HepG2 (cell line): ENCODE measurements around the gene HDGFL2. TPM values are rescaled to one million over a fixed set of nuclear protein-coding genes. Genes with fewer than 3 reads are reported as not detected.

Source experiments
- AKAP8 ChIP-seq: sonication (generic); formaldehyde crosslinking; IDR thresholded peaks from 2 replicates; pipeline ENCODE4 v1.5.1; 2020; ENCODE audit warnings: mild to moderate bottlenecking, missing genetic modification reagents
- BRCA1 ChIP-seq: sonication (generic); formaldehyde crosslinking; IDR thresholded peaks from 2 replicates; pipeline ENCODE4 v1.4.0; 2020; ENCODE audit warnings: missing genetic modification reagents
- FOXO1 ChIP-seq: sonication (generic); formaldehyde crosslinking; IDR thresholded peaks from 2 replicates; pipeline ENCODE4 v1.4.0; 2020; ENCODE audit warnings: missing genetic modification reagents
- NKX3-1 ChIP-seq: sonication (generic); formaldehyde crosslinking; IDR thresholded peaks from 2 replicates; pipeline ENCODE4 v1.5.0; 2020; ENCODE audit warnings: missing genetic modification reagents
- RCOR2 ChIP-seq: IDR thresholded peaks from 2 replicates; pipeline ENCODE4 v1.6.1; 2016; ENCODE audit warnings: missing biosample characterization, missing genetic modification reagents
- SNAPC2 ChIP-seq: sonication (generic); formaldehyde crosslinking; IDR thresholded peaks from 2 replicates; pipeline ENCODE4 v1.8.1; 2022; ENCODE audit warnings: mild to moderate bottlenecking, missing genetic modification reagents
- ZC3H13 ChIP-seq: sonication (generic); formaldehyde crosslinking; IDR thresholded peaks from 2 replicates; pipeline ENCODE4 v1.8.1; 2023; ENCODE audit warnings: mild to moderate bottlenecking, missing genetic modification reagents, moderate library complexity
- ZNF280D ChIP-seq: sonication (generic); formaldehyde crosslinking; IDR thresholded peaks from 2 replicates; pipeline ENCODE4 v1.5.1; 2020; ENCODE audit warnings: mild to moderate bottlenecking, missing genetic modification reagents
- ZNF468 ChIP-seq: sonication (generic); formaldehyde crosslinking; IDR thresholded peaks from 2 replicates; pipeline ENCODE4 v1.8.0; 2022; ENCODE audit warnings: mild to moderate bottlenecking, moderate library complexity, missing genetic modification reagents
- polyA plus RNA-seq, 8 experiments: library from polyadenylated mRNA; depleted of rRNA in 3 of 8; stranded (reverse) in 7 of 8; unstranded in 1 of 8; fragments of >200 nt; fragmentation: Illumina TruSeq in 4 of 8; extraction: Trizol in 4 of 8; gene quantifications; 2 replicates each; pipeline versions ENCODE4 v1.2.1 to v1.2.3, GENCODE V29; 2011 to 2016; ENCODE audit warnings: low read depth in 4 of 8, missing spikeins in 1 of 8, mixed read lengths in 1 of 8; ENCODE audit not compliant: insufficient read depth in 1 of 8
- total RNA-seq, 5 experiments: library from RNA; depleted of rRNA; stranded (reverse); fragments of >200 nt; fragmentation: Illumina TruSeq; extraction: Trizol; gene quantifications; 2 replicates each; pipeline ENCODE4 v1.2.3, GENCODE V29; 2016; ENCODE audit warnings: low read depth in 1 of 5
- TF ChIP-seq, protein P1 (sequence below): sonication (generic); formaldehyde crosslinking; IDR thresholded peaks from 2 replicates; pipeline ENCODE4 v1.4.0; 2020; ENCODE audit warnings: low read depth, mild to moderate bottlenecking, missing genetic modification reagents
- TF ChIP-seq, protein P2 (sequence below): sonication (generic); formaldehyde crosslinking; conservative IDR thresholded peaks from 2 replicates; pipeline ENCODE4 v1.8.1; 2023; ENCODE audit warnings: missing genetic modification reagents

HDGFL2 gene
- total and polyA plus RNA-seq, 2 of the 13 experiments (the other 11 are each of a cell fraction or from before 2014, with no cell fraction given), result 20.0 to 51.1 TPM

- TF ChIP-seq ZNF468 (CRISPR knock-in tag), result no peak
- TF ChIP-seq BRCA1 (CRISPR knock-in tag), result no peak
- TF ChIP-seq, protein P1, sequence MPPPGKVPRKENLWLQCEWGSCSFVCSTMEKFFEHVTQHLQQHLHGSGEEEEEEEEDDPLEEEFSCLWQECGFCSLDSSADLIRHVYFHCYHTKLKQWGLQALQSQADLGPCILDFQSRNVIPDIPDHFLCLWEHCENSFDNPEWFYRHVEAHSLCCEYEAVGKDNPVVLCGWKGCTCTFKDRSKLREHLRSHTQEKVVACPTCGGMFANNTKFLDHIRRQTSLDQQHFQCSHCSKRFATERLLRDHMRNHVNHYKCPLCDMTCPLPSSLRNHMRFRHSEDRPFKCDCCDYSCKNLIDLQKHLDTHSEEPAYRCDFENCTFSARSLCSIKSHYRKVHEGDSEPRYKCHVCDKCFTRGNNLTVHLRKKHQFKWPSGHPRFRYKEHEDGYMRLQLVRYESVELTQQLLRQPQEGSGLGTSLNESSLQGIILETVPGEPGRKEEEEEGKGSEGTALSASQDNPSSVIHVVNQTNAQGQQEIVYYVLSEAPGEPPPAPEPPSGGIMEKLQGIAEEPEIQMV (CRISPR knock-in tag), result no peak
- TF ChIP-seq AKAP8, result no peak
- no peak for TF ChIP-seq NKX3-1 (CRISPR knock-in tag)
- no peak for TF ChIP-seq ZNF280D (CRISPR knock-in tag)
- TF ChIP-seq, protein P2, sequence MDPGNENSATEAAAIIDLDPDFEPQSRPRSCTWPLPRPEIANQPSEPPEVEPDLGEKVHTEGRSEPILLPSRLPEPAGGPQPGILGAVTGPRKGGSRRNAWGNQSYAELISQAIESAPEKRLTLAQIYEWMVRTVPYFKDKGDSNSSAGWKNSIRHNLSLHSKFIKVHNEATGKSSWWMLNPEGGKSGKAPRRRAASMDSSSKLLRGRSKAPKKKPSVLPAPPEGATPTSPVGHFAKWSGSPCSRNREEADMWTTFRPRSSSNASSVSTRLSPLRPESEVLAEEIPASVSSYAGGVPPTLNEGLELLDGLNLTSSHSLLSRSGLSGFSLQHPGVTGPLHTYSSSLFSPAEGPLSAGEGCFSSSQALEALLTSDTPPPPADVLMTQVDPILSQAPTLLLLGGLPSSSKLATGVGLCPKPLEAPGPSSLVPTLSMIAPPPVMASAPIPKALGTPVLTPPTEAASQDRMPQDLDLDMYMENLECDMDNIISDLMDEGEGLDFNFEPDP (CRISPR knock-in tag), result no peak
- TF ChIP-seq FOXO1 (CRISPR knock-in tag), result 0 out of 2 replicates have a peak, but pooled peaks have one; percentile 16
- TF ChIP-seq RCOR2 (CRISPR knock-in tag), result no peak
- TF ChIP-seq ZC3H13 (CRISPR knock-in tag), result peak; percentile 47; the same call in 1 of the 2 replicates
- no peak for TF ChIP-seq SNAPC2 (CRISPR knock-in tag)
Measured at GRCh38 chr19:4534836-4535658, 63.0 kb downstream of the HDGFL2 start, which contains the start of gene PLIN5 (continued).
